GM12891 (cell line): Measurements from ENCODE around the gene SEH1L.

Experiments
- PAX5 ChIP-seq: IDR thresholded peaks from 2 replicates; pipeline ENCODE4 v1.6.1; 2011; ENCODE audit warnings: low read length, moderate library complexity, mild to moderate bottlenecking; ENCODE audit not compliant: insufficient read depth, severe bottlenecking
- POLR2A ChIP-seq: IDR thresholded peaks from 2 replicates; pipeline ENCODE4 v1.6.1; 2011; ENCODE audit warnings: low read depth, low read length, control low read depth
- POLR2AphosphoS5 ChIP-seq: IDR thresholded peaks from 2 replicates; pipeline ENCODE4 v1.6.1; 2011; ENCODE audit warnings: low read depth, low read length, control low read depth
- POU2F2 ChIP-seq: IDR thresholded peaks from 2 replicates; pipeline ENCODE4 v1.6.1; 2011; ENCODE audit warnings: low read depth, mild to moderate bottlenecking, control low read depth, low read length, moderate library complexity
- SPI1 ChIP-seq: IDR thresholded peaks from 2 replicates; pipeline ENCODE4 v1.6.1; 2011; ENCODE audit warnings: low read depth, low read length, control low read depth
- TAF1 ChIP-seq: IDR thresholded peaks from 2 replicates; pipeline ENCODE4 v1.6.1; 2011; ENCODE audit warnings: low read depth, low read length, control low read depth

GRCh38 chr18:12975488-12975887, 27.7 kb downstream of the SEH1L start:
- TF ChIP-seq TAF1 = no peak
- no peak for TF ChIP-seq POLR2AphosphoS5
- no peak for TF ChIP-seq POLR2A
- no peak for TF ChIP-seq PAX5
- no peak for TF ChIP-seq SPI1
- TF ChIP-seq POU2F2 = no peak
